ENCODE results near the gene MSI2. TPM values are rescaled to one million over a fixed set of nuclear protein-coding genes. Genes with fewer than 3 reads are reported as not detected.

MSI2 gene
- total RNA-seq, 2 experiments from 2014 or later, result 131 to 164 TPM

- DNase-seq (ENCODE audit: low spot score), result no peak
- Histone ChIP-seq H3K4me1 (ENCODE audit: insufficient read depth, low read length, poor library complexity, severe bottlenecking) (peaks cover 23% of the 10 kb centered on the region), H4K20me1 (ENCODE audit: insufficient read depth, low read length) (no peaks in the 10 kb centered on the region), H3K27ac (ENCODE audit: low read depth, low read length, poor library complexity, severe bottlenecking) (no peak overlapping the region), H3K4me2 (ENCODE audit: low read length) (no peak overlapping the region), H3K4me3 (ENCODE audit: low read depth, low read length, poor library complexity, severe bottlenecking) (no peak overlapping the region), H3K9me2 (ENCODE audit: insufficient read depth, low read length) (no peaks in the 10 kb centered on the region), H3K79me2 (ENCODE audit: insufficient read depth, low read depth, low read length) (no peaks in the 10 kb centered on the region), H3K9me3 (ENCODE audit: low read length) (no peaks in the 10 kb centered on the region), H3K36me3 (ENCODE audit: insufficient read depth, low read length) (no peaks in the 10 kb centered on the region), H2AFZ (ENCODE audit: low read length) (no peak overlapping the region)
- TF ChIP-seq CTCF (conservative IDR thresholded peaks at IDR 0.05; ENCODE audit: low read length), result no peak
- no peak for TF ChIP-seq EZH2phosphoT487 (IDR thresholded peaks at IDR 0.05; ENCODE audit: borderline replicate concordance, low read depth, low read length)
- POLR2A ChIA-PET, result no interaction called here
- intact Hi-C loops (cut with micrococcal nuclease; ENCODE audit: unreplicated experiment), result no loop called here
- CTCF ChIA-PET (ENCODE audit: unreplicated experiment), result no interaction called here
- BruUV-seq (replicated peaks), result no TSS peak
These were observed 406.5 kb downstream of the MSI2 start for GRCh38 chr17:57662644-57663308.

GRCh38 chr17:57663326-57664070 lies 407.2 kb downstream of the MSI2 start:
- BruUV-seq (replicated peaks), result no TSS peak

More at GRCh38 chr17:57663326-57664070, 407.2 kb downstream of the MSI2 start:
- no peak for DNase-seq (ENCODE audit: low spot score)
- Histone ChIP-seq H3K4me2 (ENCODE audit: low read length) (no peak overlapping the region), H3K36me3 (ENCODE audit: insufficient read depth, low read length) (no peaks in the 10 kb centered on the region), H4K20me1 (ENCODE audit: insufficient read depth, low read length) (no peaks in the 10 kb centered on the region), H3K9me2 (ENCODE audit: insufficient read depth, low read length) (no peaks in the 10 kb centered on the region), H3K79me2 (ENCODE audit: insufficient read depth, low read depth, low read length) (no peaks in the 10 kb centered on the region), H3K27ac (ENCODE audit: low read depth, low read length, poor library complexity, severe bottlenecking) (no peak overlapping the region), H3K4me3 (ENCODE audit: low read depth, low read length, poor library complexity, severe bottlenecking) (no peak overlapping the region), H2AFZ (ENCODE audit: low read length) (no peak overlapping the region), H3K4me1 (ENCODE audit: insufficient read depth, low read length, poor library complexity, severe bottlenecking) (peaks cover 23% of the 10 kb centered on the region), H3K9me3 (ENCODE audit: low read length) (no peaks in the 10 kb centered on the region)
- TF ChIP-seq CTCF (conservative IDR thresholded peaks at IDR 0.05; ENCODE audit: low read length), result no peak
- TF ChIP-seq EZH2phosphoT487 (IDR thresholded peaks at IDR 0.05; ENCODE audit: borderline replicate concordance, low read depth, low read length), result no peak
- POLR2A ChIA-PET, result interaction anchor here (0.6 kb wide), 1 partner anchor 168 kb away, joined by 3 read pairs; no protein-coding TSS in a partner anchor
- CTCF ChIA-PET (ENCODE audit: unreplicated experiment), result interaction anchor here (1.0 kb wide), 1 partner anchor 64 kb away, joined by 3 read pairs; no protein-coding TSS in a partner anchor
- intact Hi-C loops (cut with micrococcal nuclease; ENCODE audit: unreplicated experiment), result no loop called here
